HepG2 (cell line): ENCODE measurements around the gene HMBS. TPM values are rescaled to one million over a fixed set of nuclear protein-coding genes. Genes with fewer than 3 reads are reported as not detected.

Experiments used
- CCAR2 ChIP-seq: fragments of 200-400 bp; formaldehyde crosslinking; optimal IDR thresholded peaks from 2 replicates; pipeline ENCODE3; 2018; ENCODE audit warnings: low read depth, mild to moderate bottlenecking, low read length, moderate library complexity
- CHCHD3 ChIP-seq: sonication (generic); formaldehyde crosslinking; IDR thresholded peaks from 2 replicates; pipeline ENCODE4 v1.8.0; 2022; ENCODE audit warnings: mild to moderate bottlenecking, missing genetic modification reagents, moderate library complexity
- CTCF ChIP-seq: sonication (generic); formaldehyde crosslinking; IDR thresholded peaks from 2 replicates; pipeline ENCODE4 v1.5.0; 2020; ENCODE audit warnings: mild to moderate bottlenecking, missing genetic modification reagents, moderate library complexity
- GABPB1 ChIP-seq: IDR thresholded peaks from 2 replicates; pipeline ENCODE4 v1.6.1; 2016; ENCODE audit warnings: mild to moderate bottlenecking, missing genetic modification reagents, moderate library complexity, missing compliant biosample characterization
- GLMP ChIP-seq: sonication (generic); formaldehyde crosslinking; IDR thresholded peaks from 2 replicates; pipeline ENCODE4 v1.9.0; 2021; ENCODE audit warnings: missing genetic modification reagents, mild to moderate bottlenecking, borderline replicate concordance
- JDP2 ChIP-seq: sonication (generic); formaldehyde crosslinking; IDR thresholded peaks from 2 replicates; pipeline ENCODE4 v1.8.1; 2022; ENCODE audit warnings: missing genetic modification reagents, borderline replicate concordance
- MYNN ChIP-seq: sonication (generic); formaldehyde crosslinking; IDR thresholded peaks from 2 replicates; pipeline ENCODE4 v1.4.0; 2020; ENCODE audit warnings: mild to moderate bottlenecking, low read depth, missing genetic modification reagents
- NFKB2 ChIP-seq: sonication (generic); formaldehyde crosslinking; IDR thresholded peaks from 2 replicates; pipeline ENCODE4 v1.4.0; 2020; ENCODE audit warnings: missing genetic modification reagents, borderline replicate concordance
- NR2F2 ChIP-seq: IDR thresholded peaks from 2 replicates; pipeline ENCODE4 v1.6.1; 2012; ENCODE audit warnings: low read depth, inconsistent platforms, borderline replicate concordance
- RFX5 ChIP-seq: IDR thresholded peaks from 2 replicates; pipeline ENCODE4 v1.6.1; 2011; ENCODE audit warnings: low read depth, low read length, improper control_type of control experiment
- SMYD3 ChIP-seq: sonication (generic); formaldehyde crosslinking; IDR thresholded peaks from 2 replicates; pipeline ENCODE4 v1.8.1; 2023; ENCODE audit warnings: mild to moderate bottlenecking, missing genetic modification reagents
- SP4 ChIP-seq: sonication (generic); formaldehyde crosslinking; IDR thresholded peaks from 2 replicates; pipeline ENCODE4 v1.8.1; 2023; ENCODE audit warnings: mild to moderate bottlenecking, missing genetic modification reagents
- TSC22D2 ChIP-seq: sonication (generic); formaldehyde crosslinking; IDR thresholded peaks from 2 replicates; pipeline ENCODE4 v1.5.1; 2020; ENCODE audit warnings: missing genetic modification reagents, mild to moderate bottlenecking, borderline replicate concordance
- ZEB1 ChIP-seq: IDR thresholded peaks from 2 replicates; pipeline ENCODE4 v1.6.1; 2012; ENCODE audit warnings: mild to moderate bottlenecking, low read depth, inconsistent platforms; ENCODE audit not compliant: insufficient replicate concordance
- ZFP41 ChIP-seq: sonication (generic); formaldehyde crosslinking; IDR thresholded peaks from 2 replicates; pipeline ENCODE4 v1.4.0; 2020; ENCODE audit warnings: mild to moderate bottlenecking, missing genetic modification reagents, borderline replicate concordance
- ZNF235 ChIP-seq: sonication (generic); formaldehyde crosslinking; IDR thresholded peaks from 2 replicates; pipeline ENCODE4 v1.8.1; 2023; ENCODE audit warnings: mild to moderate bottlenecking, missing genetic modification reagents, borderline replicate concordance
- ZNF510 ChIP-seq: sonication (generic); formaldehyde crosslinking; IDR thresholded peaks from 2 replicates; pipeline ENCODE4 v1.4.0; 2020; ENCODE audit warnings: low read depth, mild to moderate bottlenecking, missing genetic modification reagents
- ZNF570 ChIP-seq: sonication (generic); formaldehyde crosslinking; IDR thresholded peaks from 2 replicates; pipeline ENCODE4 v1.4.0; 2020; ENCODE audit warnings: mild to moderate bottlenecking, missing genetic modification reagents, borderline replicate concordance
- ZNF629 ChIP-seq: sonication (generic); formaldehyde crosslinking; conservative IDR thresholded peaks from 2 replicates; pipeline ENCODE4 v1.5.0; 2020; ENCODE audit warnings: missing genetic modification reagents
- ZNF652 ChIP-seq: IDR thresholded peaks from 2 replicates; pipeline ENCODE4 v1.6.1; 2016; ENCODE audit warnings: low read depth, borderline replicate concordance
- ZNF776 ChIP-seq: sonication (generic); formaldehyde crosslinking; IDR thresholded peaks from 2 replicates; pipeline ENCODE4 v1.4.0; 2020; ENCODE audit warnings: mild to moderate bottlenecking, missing genetic modification reagents
- polyA plus RNA-seq, 8 experiments: library from polyadenylated mRNA; depleted of rRNA in 3 of 8; stranded (reverse) in 7 of 8; unstranded in 1 of 8; fragments of >200 nt; fragmentation: Illumina TruSeq in 4 of 8; extraction: Trizol in 4 of 8; gene quantifications; 2 replicates each; pipeline versions ENCODE4 v1.2.1 to v1.2.3, GENCODE V29; 2011 to 2016; ENCODE audit warnings: low read depth in 4 of 8, missing spikeins in 1 of 8, mixed read lengths in 1 of 8; ENCODE audit not compliant: insufficient read depth in 1 of 8
- total RNA-seq, 5 experiments: library from RNA; depleted of rRNA; stranded (reverse); fragments of >200 nt; fragmentation: Illumina TruSeq; extraction: Trizol; gene quantifications; 2 replicates each; pipeline ENCODE4 v1.2.3, GENCODE V29; 2016; ENCODE audit warnings: low read depth in 1 of 5
- TF ChIP-seq, protein P1 (sequence below): sonication (generic); formaldehyde crosslinking; conservative IDR thresholded peaks from 2 replicates; pipeline ENCODE4 v1.5.0; 2020; ENCODE audit warnings: missing genetic modification reagents
- TF ChIP-seq, protein P2 (sequence below): sonication (generic); formaldehyde crosslinking; IDR thresholded peaks from 2 replicates; pipeline ENCODE4 v1.8.0; 2022; ENCODE audit warnings: mild to moderate bottlenecking, missing genetic modification reagents
- TF ChIP-seq, protein P3 (sequence below): sonication (generic); formaldehyde crosslinking; IDR thresholded peaks from 2 replicates; pipeline ENCODE4 v1.4.0; 2020; ENCODE audit warnings: mild to moderate bottlenecking, missing genetic modification reagents

HMBS gene
- total and polyA plus RNA-seq, 2 of the 13 experiments (the other 11 are each of a cell fraction or from before 2014, with no cell fraction given): 9.4 to 46.9 TPM

DNA sequence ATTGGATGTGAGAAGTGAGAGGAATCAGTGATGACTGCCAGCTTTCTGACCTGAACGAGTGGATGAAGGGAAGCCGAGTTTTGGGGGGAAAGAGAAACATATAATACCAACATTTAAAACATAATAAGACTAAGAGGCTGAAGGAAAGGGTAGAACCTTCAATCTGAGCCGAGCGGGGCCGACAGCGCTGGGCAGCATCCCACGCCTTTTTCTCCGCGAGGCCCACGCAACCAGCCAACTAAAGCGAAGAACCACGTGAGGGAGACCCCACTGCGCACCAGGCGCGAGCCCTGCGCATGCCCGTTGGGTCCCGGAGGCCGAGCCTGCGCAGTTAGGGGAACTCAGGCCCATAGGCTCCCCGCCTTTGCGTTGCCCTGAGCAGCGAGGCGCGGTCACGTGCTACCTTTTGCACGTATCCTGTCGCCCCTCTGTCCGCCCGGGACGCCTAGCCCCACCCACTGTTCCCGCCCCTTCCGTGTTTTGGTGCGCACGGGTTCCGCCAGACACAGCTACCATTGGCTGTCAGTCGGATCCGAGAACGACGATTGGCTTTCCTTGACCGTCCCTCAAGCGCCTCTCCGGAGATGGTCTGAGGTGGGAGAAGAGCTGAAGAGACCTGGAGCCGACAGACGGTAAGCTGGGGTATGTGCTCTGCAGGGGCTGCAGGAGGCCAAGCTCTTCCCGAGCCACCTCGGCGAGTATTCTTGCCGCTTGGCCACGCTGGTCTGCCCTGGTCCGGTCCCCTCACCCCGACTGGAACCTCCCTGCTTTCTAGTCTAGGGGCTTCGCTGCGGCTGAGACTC is 36.5 kb downstream of the HMBS start, which contains the start of gene HINFP (continued):
- TF ChIP-seq ZNF570 (CRISPR knock-in tag) (no peak), JDP2 (CRISPR knock-in tag) (no peak), NR2F2 (no peak), SMYD3 (CRISPR knock-in tag) (peak; percentile 91), ZNF235 (CRISPR knock-in tag) (no peak), ZFP41 (CRISPR knock-in tag) (no peak), SP4 (CRISPR knock-in tag) (peak; percentile 94), CHCHD3 (0 out of 2 replicates have a peak, but pooled peaks have one; percentile 18), ZEB1 (no peak), ZNF776 (no peak; the same call in 1 of the 2 replicates), RFX5 (no peak), ZNF510 (CRISPR knock-in tag) (no peak), CCAR2 (no peak), CTCF (CRISPR knock-in tag) (no peak; the same call in 1 of the 2 replicates), GABPB1 (CRISPR knock-in tag) (peak; percentile 94), GLMP (no peak), TSC22D2 (no peak), ZNF652 (CRISPR knock-in tag) (no peak), NFKB2 (peak; percentile 78; the same call in 1 of the 2 replicates), MYNN (CRISPR knock-in tag) (no peak), ZNF629 (no peak)
- TF ChIP-seq, protein P1, sequence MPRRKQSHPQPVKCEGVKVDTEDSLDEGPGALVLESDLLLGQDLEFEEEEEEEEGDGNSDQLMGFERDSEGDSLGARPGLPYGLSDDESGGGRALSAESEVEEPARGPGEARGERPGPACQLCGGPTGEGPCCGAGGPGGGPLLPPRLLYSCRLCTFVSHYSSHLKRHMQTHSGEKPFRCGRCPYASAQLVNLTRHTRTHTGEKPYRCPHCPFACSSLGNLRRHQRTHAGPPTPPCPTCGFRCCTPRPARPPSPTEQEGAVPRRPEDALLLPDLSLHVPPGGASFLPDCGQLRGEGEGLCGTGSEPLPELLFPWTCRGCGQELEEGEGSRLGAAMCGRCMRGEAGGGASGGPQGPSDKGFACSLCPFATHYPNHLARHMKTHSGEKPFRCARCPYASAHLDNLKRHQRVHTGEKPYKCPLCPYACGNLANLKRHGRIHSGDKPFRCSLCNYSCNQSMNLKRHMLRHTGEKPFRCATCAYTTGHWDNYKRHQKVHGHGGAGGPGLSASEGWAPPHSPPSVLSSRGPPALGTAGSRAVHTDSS (CRISPR knock-in tag): no peak
- TF ChIP-seq, protein P2, sequence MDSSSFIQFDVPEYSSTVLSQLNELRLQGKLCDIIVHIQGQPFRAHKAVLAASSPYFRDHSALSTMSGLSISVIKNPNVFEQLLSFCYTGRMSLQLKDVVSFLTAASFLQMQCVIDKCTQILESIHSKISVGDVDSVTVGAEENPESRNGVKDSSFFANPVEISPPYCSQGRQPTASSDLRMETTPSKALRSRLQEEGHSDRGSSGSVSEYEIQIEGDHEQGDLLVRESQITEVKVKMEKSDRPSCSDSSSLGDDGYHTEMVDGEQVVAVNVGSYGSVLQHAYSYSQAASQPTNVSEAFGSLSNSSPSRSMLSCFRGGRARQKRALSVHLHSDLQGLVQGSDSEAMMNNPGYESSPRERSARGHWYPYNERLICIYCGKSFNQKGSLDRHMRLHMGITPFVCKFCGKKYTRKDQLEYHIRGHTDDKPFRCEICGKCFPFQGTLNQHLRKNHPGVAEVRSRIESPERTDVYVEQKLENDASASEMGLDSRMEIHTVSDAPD: 0 out of 2 replicates have a peak, but pooled peaks have one; percentile 54
- TF ChIP-seq, protein P3, sequence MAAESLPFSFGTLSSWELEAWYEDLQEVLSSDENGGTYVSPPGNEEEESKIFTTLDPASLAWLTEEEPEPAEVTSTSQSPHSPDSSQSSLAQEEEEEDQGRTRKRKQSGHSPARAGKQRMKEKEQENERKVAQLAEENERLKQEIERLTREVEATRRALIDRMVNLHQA (CRISPR knock-in tag): no peak
